ENCODE data around the gene ZFP82. TPM values are rescaled to one million over a fixed set of nuclear protein-coding genes. Genes with fewer than 3 reads are reported as not detected.

ZFP82 gene
- total and polyA plus RNA-seq, 2 of the 4 experiments (the other 2 are of a cell fraction): 1.6 to 3.9 TPM

DNA sequence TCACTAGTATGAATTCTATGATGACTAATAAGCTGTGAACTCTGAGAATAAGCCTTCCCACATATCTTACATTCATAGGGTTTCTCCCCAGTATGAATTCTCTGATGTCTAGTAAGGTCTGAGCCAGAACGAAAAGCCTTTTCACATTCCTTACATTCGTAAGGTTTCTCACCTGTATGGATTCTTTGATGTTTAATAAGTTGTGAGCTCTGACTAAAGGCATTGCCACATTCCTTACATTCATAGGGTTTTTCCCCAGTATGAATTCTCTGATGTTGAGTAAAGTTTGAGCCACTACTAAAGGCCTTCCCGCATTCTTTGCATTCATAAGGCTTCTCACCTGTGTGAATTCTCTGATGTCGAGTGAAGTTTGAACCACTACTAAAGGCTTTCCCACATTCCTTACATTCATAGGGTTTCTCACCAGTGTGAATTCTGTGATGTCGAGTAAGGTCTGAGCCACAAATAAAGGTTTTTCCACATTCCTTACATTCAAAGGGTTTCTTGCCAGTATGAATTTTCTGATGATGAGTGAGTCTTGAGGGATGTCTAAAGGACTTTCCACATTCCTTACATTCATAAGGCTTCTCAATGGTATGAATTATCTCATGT, 30.7 kb upstream of the ZFP82 start:
- Histone ChIP-seq H3K56ac (ENCODE audit: extremely low read depth, insufficient read depth, low read length) (no peak overlapping the region), H3K4me1 (ENCODE audit: control insufficient read depth, insufficient read depth, low read length) (no peaks in the 10 kb centered on the region), H3K4ac (ENCODE audit: low read depth, low read length) (no peak overlapping the region), H2AK9ac (replicated peaks; ENCODE audit: low read depth, low read length, poor library complexity) (no peak overlapping the region), H3K14ac (replicated peaks; ENCODE audit: low read depth, low read length) (no peak overlapping the region), H3K9ac (ENCODE audit: low read depth, low read length) (no peak overlapping the region), H3K27ac (ENCODE audit: insufficient read depth, low read length) (no peak overlapping the region), H2BK5ac (ENCODE audit: low read depth, low read length, poor library complexity, severe bottlenecking) (no peak overlapping the region), H2AFZ (replicated peaks; ENCODE audit: low read length, poor library complexity) (no peak overlapping the region), H2AK5ac (ENCODE audit: low read depth, low read length) (no peak overlapping the region), H3K18ac (ENCODE audit: low read depth, low read length) (no peak overlapping the region), H3K36me3 (ENCODE audit: control insufficient read depth, insufficient read depth, low read length) (peaks cover 8% of the 10 kb centered on the region), H3K9me3 (ENCODE audit: control insufficient read depth, insufficient read depth, low read length) (peaks cover 34% of the 10 kb centered on the region), H3K23ac (ENCODE audit: low read depth, low read length) (no peak overlapping the region), H4K5ac (ENCODE audit: low read depth, low read length) (no peak overlapping the region), H2BK20ac (ENCODE audit: low read depth, low read length) (no peak overlapping the region), H2BK120ac (ENCODE audit: low read depth, low read length) (no peak overlapping the region), H3K9me1 (ENCODE audit: insufficient read depth, low read length) (no peaks in the 10 kb centered on the region), H2BK15ac (ENCODE audit: low read depth, low read length) (no peak overlapping the region), H4K20me1 (ENCODE audit: insufficient read depth, low read length) (no peaks in the 10 kb centered on the region), H4K91ac (ENCODE audit: insufficient read depth, low read depth, low read length) (no peak overlapping the region), H3K4me3 (ENCODE audit: insufficient read depth, low read depth, low read length) (no peak overlapping the region), H3K27me3 (ENCODE audit: control insufficient read depth, insufficient read depth, low read length) (no peaks in the 10 kb centered on the region), H4K8ac (ENCODE audit: low read depth in 2 of 2, low read length in 2 of 2) (no peak overlapping the region), H3K4me2 (ENCODE audit: low read depth, low read length) (no peak overlapping the region), H3K79me1 (ENCODE audit: low read depth in 1 of 2, low read length in 2 of 2) (no peaks in the 10 kb centered on the region)
- no peak for TF ChIP-seq MXI1 (IDR thresholded peaks at IDR 0.05; ENCODE audit: borderline replicate concordance, low read depth, low read length)
- TF ChIP-seq RCOR1 (IDR thresholded peaks at IDR 0.05; ENCODE audit: insufficient replicate concordance, low read length): no peak
- no peak for TF ChIP-seq MAFK (IDR thresholded peaks at IDR 0.05; ENCODE audit: low read depth, low read length)
- no peak for TF ChIP-seq RFX5 (IDR thresholded peaks at IDR 0.05; ENCODE audit: low read depth, low read length)
- no peak for TF ChIP-seq SMC3 (IDR thresholded peaks at IDR 0.05; ENCODE audit: low read depth, low read length)
- no peak for TF ChIP-seq FOS (IDR thresholded peaks at IDR 0.05; ENCODE audit: low read depth, low read length)
- TF ChIP-seq, protein P1, sequence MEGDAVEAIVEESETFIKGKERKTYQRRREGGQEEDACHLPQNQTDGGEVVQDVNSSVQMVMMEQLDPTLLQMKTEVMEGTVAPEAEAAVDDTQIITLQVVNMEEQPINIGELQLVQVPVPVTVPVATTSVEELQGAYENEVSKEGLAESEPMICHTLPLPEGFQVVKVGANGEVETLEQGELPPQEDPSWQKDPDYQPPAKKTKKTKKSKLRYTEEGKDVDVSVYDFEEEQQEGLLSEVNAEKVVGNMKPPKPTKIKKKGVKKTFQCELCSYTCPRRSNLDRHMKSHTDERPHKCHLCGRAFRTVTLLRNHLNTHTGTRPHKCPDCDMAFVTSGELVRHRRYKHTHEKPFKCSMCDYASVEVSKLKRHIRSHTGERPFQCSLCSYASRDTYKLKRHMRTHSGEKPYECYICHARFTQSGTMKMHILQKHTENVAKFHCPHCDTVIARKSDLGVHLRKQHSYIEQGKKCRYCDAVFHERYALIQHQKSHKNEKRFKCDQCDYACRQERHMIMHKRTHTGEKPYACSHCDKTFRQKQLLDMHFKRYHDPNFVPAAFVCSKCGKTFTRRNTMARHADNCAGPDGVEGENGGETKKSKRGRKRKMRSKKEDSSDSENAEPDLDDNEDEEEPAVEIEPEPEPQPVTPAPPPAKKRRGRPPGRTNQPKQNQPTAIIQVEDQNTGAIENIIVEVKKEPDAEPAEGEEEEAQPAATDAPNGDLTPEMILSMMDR (conservative IDR thresholded peaks at IDR 0.05; ENCODE audit: low read depth, low read length): no peak
- TF ChIP-seq, protein P2, sequence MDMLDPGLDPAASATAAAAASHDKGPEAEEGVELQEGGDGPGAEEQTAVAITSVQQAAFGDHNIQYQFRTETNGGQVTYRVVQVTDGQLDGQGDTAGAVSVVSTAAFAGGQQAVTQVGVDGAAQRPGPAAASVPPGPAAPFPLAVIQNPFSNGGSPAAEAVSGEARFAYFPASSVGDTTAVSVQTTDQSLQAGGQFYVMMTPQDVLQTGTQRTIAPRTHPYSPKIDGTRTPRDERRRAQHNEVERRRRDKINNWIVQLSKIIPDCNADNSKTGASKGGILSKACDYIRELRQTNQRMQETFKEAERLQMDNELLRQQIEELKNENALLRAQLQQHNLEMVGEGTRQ (IDR thresholded peaks at IDR 0.05; ENCODE audit: low read depth, low read length): no peak
- ChIA-PET POLR2A (ENCODE audit: unreplicated experiment) (no interaction called here), CTCF (no interaction called here)
- intact Hi-C loops (cut with micrococcal nuclease): no loop called here
- ATAC-seq (ENCODE audit: low read depth) (no peak), DNase-seq (no peak)
- no CpG with 5 or more reads among the region's 5 CpGs for WGBS, 2 experiments (ENCODE audit: extremely low coverage in 2 of 2, insufficient read length in 1 of 2)
- dilution Hi-C loops (cut with HindIII; ENCODE audit: low sequenced_read_pairs, unreplicated experiment): no loop called here
- in situ Hi-C loops (cut with MboI; ENCODE audit: low sequenced_read_pairs): no loop called here
- no TSS peak for BruUV-seq (replicated peaks)

Measured in IMR-90 (cell line).